ENCODE results near the gene SYT6.

SYT6 gene

DNA sequence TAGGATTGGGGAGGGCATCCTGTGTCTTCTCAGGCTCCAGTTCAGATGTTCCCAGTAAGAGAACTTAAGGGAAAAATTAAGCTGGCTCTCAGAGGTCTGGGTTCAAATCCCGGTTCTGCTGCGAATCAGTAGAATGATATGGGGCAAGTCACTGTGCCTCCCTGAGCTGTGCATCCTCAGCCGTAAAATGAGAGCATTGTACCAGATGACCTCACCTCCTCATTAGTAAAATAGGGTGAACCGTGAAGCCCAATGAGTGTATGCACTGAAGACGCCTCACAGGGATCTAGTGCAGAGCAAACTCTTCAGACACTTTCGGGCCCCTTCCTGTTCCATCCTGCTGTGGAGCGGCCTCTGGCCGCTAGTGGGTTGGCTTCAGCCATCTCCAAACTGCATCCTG, 36.0 kb downstream of the SYT6 start:
- DNase-seq (ENCODE audit: low spot score) = no peak

DNA sequence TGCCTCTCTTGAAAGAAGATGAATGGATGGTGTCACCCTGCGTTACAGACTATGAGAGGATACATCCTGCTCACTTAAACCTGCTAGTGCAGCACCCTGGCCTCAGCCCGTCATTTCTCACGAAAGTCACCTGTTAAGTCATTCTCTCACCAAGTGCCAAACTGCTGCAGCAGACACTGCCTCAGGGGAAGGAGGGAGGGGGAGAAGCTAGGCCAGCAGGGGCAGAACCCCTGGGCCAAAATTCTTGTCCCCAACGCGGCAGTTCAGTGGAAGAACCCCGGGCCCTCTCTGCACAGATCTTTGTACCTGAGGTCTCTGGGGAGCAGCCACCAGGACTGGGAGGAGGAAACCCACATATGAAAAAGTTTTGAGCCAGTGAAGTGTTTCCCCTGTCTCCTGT, 37.6 kb downstream of the SYT6 start:
- DNase-seq (ENCODE audit: low spot score) = no peak

DNA sequence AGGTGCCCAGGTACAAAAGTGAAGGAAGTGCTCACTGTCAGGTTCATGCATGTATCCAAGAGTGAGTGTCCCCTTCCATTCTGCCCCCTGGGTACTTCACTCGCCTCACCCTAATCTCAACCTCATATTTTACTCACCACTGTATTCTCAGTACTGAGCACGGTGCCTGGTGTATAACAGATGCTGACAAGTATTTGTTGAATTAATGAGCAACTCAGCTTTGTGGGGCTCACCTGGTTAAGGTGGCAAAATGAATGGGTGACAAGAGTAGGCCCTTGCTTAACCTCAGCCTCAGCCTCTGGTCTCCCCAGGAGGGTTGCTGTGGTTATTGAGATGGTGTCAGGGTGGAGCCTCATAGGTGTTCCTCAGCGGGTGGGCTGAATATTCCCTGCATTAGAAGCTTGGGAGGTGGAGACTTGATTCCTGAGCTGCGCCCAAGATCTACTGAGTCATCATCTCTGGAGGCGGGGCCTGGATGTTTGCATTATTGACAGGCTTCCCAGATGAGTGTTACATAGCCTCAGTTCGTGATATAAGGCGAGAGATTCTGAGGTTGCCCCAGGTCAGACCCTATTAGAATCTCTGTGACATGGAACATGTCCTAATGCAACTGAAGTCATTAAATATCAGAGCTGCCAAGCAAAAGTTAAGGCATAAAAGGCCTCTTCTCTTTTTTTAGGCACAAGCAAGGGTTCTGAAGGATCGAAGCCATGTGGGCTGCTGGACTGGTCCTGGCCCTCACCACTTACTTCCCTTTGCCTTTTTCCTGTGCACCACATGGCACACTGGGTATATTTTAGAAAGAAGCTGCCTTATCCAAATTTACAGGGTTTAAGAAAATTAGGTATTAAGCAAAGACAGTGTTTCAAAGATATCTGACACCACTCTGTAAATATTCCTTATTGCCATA, 39.2 kb downstream of the SYT6 start:
- no peak for DNase-seq (ENCODE audit: low spot score)

- DNase-seq (ENCODE audit: low spot score) = peak; percentile 66
Observed at GRCh38 chr1:114113411-114114184, 40.1 kb downstream of the SYT6 start.

DNA sequence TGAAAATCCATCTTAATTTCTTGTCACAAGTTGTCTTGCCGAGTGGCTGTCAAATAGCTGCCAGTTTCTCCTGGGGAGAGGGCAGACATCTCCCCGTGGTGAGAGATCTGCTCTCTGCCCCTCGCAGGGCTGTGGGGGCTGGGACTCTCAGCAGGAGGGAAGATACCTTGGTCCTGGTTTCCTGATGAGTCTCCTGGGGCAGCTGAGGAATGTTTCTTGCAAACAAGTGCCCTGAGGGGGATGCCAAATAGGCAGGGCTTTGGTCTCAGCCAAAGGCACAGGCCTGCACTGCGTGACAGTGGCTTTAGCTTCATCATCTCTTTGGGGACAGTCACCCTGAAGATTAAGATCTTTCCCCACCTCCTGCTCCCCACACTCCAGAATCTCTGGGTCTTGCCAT, 40.9 kb downstream of the SYT6 start:
- DNase-seq (ENCODE audit: low spot score) = no peak

DNA sequence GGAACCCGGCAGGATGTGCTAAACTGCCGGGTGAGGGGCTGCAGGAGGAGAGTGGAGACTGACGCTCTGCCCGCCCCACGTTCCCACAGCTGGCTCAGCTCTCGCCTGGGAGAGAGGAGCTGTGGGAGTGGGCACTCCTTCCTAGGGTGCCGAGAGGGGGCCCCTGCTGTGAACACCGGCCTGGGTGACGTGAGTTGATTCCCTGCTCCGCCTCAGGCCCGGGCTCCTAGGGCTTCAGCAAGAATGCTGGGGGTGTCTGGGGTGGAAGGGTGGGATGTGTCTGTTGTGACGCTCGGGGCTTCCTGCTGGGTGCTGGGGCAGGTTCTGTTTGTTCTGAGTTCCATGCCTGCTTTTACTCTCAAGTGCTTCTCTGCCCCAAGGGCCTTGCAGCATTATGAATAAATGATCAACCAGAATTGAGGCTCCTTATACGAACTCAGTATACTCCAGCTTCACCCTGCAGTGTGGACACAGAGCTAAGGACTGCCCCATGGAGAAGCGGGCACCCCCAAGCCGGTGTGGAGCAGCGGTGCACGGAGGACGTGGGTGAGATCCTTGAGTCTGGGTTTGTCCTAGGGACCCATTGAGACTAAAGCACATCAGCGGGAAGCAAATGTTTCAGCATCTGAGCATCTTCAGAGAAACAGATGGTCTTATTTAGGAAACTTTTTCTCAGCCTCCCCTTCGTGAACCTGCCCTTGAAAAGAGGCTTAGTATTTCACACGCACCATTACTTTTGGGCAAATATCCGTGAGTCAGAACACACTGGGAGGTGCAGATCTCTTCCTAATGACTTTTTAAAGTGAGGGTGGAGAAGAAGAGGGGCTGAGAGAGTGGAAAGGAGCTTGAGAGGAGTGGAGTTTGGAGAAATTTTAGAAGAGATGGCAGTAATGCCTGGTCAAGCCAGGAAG, 41.7 kb downstream of the SYT6 start:
- DNase-seq (ENCODE audit: low spot score) = no peak

- DNase-seq (ENCODE audit: low spot score) = no peak
Observed at GRCh38 chr1:114109981-114110380, 43.7 kb downstream of the SYT6 start.

DNA sequence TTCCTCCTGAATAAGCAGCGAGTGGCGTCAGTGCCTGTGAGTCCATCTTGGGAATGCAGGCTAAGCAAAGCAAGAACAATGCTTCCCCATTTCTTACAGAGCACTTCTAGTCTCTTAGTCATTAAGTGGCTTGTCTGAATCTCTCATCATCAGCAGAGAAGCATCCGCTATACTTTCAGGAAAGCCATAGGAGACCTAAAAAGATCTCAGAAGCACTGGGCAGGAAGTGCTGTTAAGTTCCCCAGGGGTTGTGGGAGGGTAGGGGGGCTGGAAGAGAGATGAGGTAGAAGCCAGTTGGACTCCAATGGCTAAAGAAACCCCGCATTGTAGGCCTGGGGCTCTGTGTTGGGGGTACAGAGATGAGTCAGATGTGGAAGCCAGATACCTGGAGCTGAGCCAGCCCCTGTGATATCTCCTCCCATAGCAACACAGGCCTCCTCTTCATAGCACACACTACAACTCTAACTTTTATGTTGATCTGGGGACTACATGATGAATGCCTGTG, 44.9 kb downstream of the SYT6 start:
- DNase-seq (ENCODE audit: low spot score) = no peak

DNA sequence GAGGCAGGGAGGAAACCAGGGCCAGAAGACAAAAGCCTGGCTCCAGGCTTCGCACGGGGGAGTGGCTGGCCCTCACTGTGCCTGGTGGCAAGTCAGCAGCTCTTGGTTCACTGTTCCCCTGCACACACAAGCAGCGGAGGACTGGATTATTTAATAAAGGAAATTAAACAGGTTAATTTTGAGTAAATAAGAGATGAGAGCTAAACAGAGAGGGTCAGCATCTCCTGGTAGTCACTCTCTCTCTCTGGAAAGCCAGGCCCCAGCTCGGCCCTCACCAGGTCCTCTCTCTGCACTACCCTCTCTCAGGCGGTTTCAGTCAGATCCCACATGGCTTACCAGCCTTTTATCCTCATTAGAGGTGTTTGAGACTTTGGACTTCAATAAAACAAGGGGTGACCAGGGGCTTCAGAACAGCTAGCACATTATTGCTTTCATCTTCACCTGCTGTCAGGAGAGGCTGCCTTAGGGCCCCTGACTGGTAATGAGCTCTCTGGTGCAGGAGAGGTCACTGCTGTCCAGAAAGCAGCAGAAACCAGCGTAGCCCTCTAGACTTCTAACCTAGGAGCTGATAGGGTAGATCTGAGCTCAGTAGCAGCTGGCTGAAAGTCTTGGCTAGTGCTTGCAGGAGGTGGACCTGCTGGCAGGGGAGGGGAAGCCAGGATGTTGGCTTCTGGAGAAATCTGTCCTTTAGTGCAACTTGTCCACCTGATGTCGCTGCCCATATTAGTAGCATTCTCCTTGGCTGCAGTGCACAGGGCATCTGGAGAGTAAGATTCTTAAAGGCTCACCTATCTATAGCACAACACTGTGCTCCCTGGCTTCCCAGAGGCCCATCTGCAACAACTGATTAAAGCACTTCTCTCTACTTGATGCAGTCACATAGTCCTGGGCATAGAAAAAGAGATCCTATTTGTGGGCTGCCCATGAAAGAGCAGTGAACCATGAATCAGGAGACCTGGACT, 45.9 kb downstream of the SYT6 start:
- no peak for DNase-seq (ENCODE audit: low spot score)

DNA sequence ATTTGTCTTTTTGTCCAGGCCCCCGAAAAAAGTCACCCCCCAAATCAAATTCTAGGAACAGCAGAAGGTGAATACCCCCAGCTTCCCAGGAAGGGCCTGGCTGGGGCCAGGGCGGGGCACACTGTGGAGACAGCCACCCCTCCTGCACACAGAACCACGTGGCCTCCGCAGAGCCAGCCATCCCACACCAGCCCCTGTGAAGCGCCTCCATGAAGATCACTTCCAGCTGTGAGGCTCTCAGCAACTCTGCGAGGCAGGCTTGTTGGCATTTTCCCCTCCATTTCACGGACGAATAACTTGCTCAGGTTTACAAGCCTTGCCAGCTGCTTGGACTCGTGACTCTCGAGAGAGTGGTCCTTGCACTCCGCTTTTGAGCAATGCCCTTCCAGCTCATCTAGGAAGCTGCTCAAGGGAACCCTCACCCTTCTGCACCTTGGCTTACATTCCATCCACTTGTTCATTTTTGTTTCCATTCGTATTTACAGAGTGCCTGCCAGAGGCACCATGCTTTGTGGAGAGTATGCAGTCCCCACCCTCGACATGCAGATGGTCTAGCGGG, 48.2 kb downstream of the SYT6 start:
- no peak for DNase-seq (ENCODE audit: low spot score)

DNA sequence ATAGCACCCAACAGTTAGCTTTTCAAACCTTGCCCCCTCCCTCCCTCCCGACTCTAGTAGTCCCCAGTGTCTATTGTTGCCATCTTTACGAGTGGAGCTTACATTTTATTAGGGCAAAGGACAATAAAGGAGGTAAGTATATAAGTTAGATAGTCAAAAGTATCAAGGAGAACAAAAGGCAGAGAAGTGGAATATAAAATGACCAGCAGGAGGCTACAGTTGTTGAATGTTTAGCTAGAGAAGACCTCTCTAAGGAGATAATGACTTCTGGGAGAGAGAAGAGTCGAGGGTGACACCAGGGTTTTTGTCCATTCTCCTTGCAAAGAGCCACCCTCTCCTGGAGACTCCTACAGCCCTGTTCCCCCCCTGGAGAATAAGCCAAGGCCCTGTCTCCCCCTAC, 48.7 kb downstream of the SYT6 start:
- no peak for DNase-seq (ENCODE audit: low spot score)

GRCh38 chr1:114103992-114104391, 49.7 kb downstream of the SYT6 start:
- DNase-seq (ENCODE audit: low spot score) = no peak

GRCh38 chr1:114102136-114102535, 51.5 kb downstream of the SYT6 start:
- no peak for DNase-seq (ENCODE audit: low spot score)

DNA sequence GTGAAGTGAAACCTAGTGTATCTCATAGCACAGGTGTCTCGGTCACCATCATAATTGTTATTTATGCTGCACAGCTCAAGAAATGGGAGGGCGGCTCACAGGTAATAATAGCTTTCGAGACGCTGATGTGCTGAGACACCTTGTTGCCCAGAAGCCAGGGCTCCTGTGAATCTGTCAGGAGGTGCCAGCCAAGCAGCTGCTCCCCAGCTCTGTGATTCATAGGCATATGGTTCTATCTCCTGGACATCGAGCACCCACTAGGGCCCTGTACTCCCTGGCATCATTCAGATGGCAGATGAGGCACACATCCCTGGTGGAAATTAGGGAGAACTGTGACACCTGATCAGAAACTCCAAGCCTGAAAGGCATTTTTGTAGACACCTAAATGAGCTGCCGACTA, 53.5 kb downstream of the SYT6 start:
- no peak for DNase-seq (ENCODE audit: low spot score)

GRCh38 chr1:114099268-114099667, 54.4 kb downstream of the SYT6 start:
- no peak for DNase-seq (ENCODE audit: low spot score)

DNA sequence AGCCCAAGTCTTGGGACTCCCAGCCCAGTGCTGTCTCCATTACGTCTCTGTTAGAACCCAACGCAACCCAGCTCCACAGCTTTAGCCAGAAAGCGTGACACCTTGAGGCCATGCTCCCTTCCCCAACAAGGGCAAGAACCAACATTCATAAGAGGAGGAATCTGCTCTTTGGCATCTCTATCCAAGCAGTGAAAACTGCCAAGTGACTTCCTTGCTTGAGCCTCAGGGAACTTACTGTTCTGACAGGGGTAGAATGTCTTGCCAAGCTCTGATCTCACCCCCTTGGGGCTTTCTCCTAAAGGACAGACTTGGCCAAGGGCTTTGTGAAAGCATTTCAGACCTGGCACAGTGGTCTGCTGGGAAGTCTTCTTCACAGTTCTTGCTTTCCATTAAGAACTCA, 56.6 kb downstream of the SYT6 start:
- DNase-seq (ENCODE audit: low spot score) = no peak

DNA sequence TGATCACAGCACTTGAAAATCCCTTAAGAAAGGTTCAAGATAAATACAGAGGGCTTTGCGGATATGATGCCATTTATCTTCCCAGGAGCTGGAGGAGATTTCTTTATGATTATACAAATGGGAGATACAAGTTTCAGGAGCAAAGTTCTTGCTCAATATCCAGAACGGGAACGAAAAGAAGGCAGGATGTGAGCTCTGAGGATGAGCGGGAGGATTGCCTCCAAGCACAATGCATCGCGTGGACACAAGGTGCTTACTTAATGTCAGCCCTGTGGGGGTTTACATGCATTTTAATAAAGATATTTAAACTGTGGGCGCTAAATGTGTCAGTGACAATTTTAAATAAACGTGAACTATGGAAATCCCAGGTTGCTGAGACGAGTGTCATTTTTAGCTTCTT, 59.0 kb downstream of the SYT6 start:
- DNase-seq (ENCODE audit: low spot score) = no peak

DNA sequence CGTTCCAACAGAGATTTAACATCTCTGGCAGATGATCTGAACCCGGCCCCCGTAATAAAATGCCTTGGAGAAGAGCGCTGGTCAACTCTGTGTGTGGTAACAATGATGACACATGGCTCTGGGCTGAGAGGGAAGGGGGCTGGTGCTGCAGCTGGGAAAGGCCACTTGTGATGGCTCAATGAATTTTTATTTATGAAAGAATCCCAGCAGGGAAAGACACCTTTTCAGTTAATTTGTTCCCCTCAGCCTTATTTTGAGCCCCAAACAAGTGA, 59.4 kb downstream of the SYT6 start:
- DNase-seq (ENCODE audit: low spot score) = no peak

- no peak for DNase-seq (ENCODE audit: low spot score)
Observed at GRCh38 chr1:114093624-114094362, 59.9 kb downstream of the SYT6 start.
